Suprapubic skin (tissue), 4 donors: ENCODE data around the gene ATXN7L2.

Source experiments
- CTCF ChIP-seq, 2 donors: fragments of 200-600 bp in 1 of 2; fragments of 450-650 bp in 1 of 2; sonication (generic) in 1 of 2; IDR thresholded peaks; one replicate each; pipeline ENCODE4 v1.5.1; 2016 to 2019; ENCODE audit warnings: antibody characterized with exemption in 2 of 2, mild to moderate bottlenecking in 1 of 2, moderate library complexity in 1 of 2
- POLR2A ChIP-seq, 2 donors: fragments of 450-650 bp; IDR thresholded peaks; one replicate each; pipeline ENCODE4 v1.6.1; 2017; ENCODE audit warnings: antibody characterized with exemption in 2 of 2, mild to moderate bottlenecking in 2 of 2, moderate library complexity in 2 of 2
- POLR2AphosphoS5 ChIP-seq, 3 donors: sonication (generic); formaldehyde crosslinking; IDR thresholded peaks; one replicate each; pipeline ENCODE4 v1.6.1; 2017; ENCODE audit warnings: antibody characterized with exemption in 3 of 3

GRCh38 chr1:109528712-109529111 lies 45.0 kb downstream of the ATXN7L2 start:
- TF ChIP-seq CTCF (IDR thresholded peaks at IDR 0.05) (no peak), POLR2A (IDR thresholded peaks at IDR 0.05) (no peak), POLR2AphosphoS5 (IDR thresholded peaks at IDR 0.05) (no peak)
